Stimulated activated naive B cell treated with anti-CD40 and anti-IgM and Interleukin-4, amounts not matched to agents 10 μg/mL and 1 μg/mL and 100 μg/mL, for 72 hours (primary cell): Measurements from ENCODE around the gene GPR148.

Experiments
- ATAC-seq, 2 donors: fragments of 150-1000 bp; cut with Tn5 transposase; replicated peaks; 2 replicates each; pipeline ENCODE4 v1.10.0; 2021; ENCODE audit warnings: moderate library complexity in 1 of 2
- DNase-seq: peaks from one replicate; pipeline ENCODE4 v3.0.0; 2021
- H3K27ac Mint-ChIP-seq: one replicate; pipeline ENCODE4 v1.8.0; 2022; ENCODE audit warnings: mild to moderate bottlenecking, mixed read lengths
- H3K27me3 Mint-ChIP-seq, 2 donors: one replicate each; pipeline ENCODE4 v1.8.0; 2022; ENCODE audit warnings: mixed read lengths in 2 of 2
- H3K36me3 Mint-ChIP-seq, 2 donors: one replicate each; pipeline ENCODE4 v1.8.0; 2022; ENCODE audit warnings: mixed read lengths in 2 of 2, mild to moderate bottlenecking in 1 of 2
- H3K4me1 Mint-ChIP-seq, 2 donors: one replicate each; pipeline ENCODE4 v1.8.0; 2022; ENCODE audit warnings: mixed read lengths in 2 of 2, mild to moderate bottlenecking in 1 of 2
- H3K4me3 Mint-ChIP-seq, 2 donors: one replicate each; pipeline ENCODE4 v1.8.0; 2022; ENCODE audit warnings: mild to moderate bottlenecking in 2 of 2, mixed read lengths in 2 of 2, moderate library complexity in 1 of 2
- H3K9me3 Mint-ChIP-seq, 2 donors: one replicate each; pipeline ENCODE4 v1.8.0; 2022; ENCODE audit warnings: mixed read lengths in 2 of 2, mild to moderate bottlenecking in 1 of 2

The GPR148 gene

GRCh38 chr2:130769343-130769907 lies 40.6 kb downstream of the GPR148 start:
- peaks cover 6 to 7% of the 10 kb centered on the region in 2 donors for H3K9me3 Mint-ChIP-seq
- DNase-seq (no peak), ATAC-seq (no peak)
- peaks cover 18 to 19% of the 10 kb centered on the region in 2 donors for H3K27me3 Mint-ChIP-seq
- no peak overlapping the region for H3K4me3 Mint-ChIP-seq
- H3K36me3 Mint-ChIP-seq: no peaks in the 10 kb centered on the region
- no peak overlapping the region for H3K27ac Mint-ChIP-seq
- no peaks in the 10 kb centered on the region for H3K4me1 Mint-ChIP-seq

DNA sequence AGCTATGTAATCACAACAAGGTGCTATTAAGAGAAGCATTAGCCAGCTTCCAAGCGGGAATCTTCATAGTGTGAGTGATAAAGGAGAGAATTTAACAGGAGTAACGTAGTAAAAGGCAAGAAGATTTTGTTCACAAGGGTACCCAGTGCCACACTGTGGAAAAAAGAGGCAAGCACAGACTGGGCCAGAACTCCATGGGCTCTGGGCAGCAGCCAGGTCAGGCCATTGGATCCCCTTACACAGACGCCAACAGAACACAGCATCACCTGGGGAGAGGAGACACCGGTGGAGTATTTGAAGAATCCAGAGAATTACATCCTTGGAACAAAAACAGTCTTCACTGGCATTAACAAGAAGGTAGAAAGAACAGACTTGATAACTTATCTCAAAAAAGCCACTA lies 47.7 kb downstream of the GPR148 start:
- H3K4me1 Mint-ChIP-seq: no peaks in the 10 kb centered on the region
- no peak for DNase-seq
- H3K27me3 Mint-ChIP-seq: peaks cover 0 to 17% of the 10 kb centered on the region in 2 donors
- H3K4me3 Mint-ChIP-seq: no peak overlapping the region
- peaks cover 6 to 7% of the 10 kb centered on the region in 2 donors for H3K9me3 Mint-ChIP-seq
- ATAC-seq: no peak
- H3K27ac Mint-ChIP-seq: no peak overlapping the region
- H3K36me3 Mint-ChIP-seq: no peaks in the 10 kb centered on the region

DNA sequence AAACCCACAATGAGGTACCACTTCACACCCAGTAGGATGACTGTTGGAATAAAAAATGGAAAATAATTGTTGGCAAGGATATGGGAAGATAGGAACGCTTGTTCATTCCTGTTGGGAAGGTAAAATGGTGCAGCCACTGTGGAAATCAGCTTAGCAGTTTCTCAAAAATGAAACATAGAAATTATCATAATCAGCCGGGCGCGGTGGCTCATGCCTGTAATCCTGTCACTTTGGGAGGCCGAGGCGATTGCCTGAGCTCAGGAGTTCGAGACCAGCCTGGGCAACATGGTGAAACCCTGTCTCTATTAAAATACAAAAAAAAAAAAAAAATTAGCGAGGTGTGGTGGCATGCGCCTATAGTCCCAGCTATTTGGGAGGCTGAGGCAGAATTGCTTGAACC lies 49.9 kb downstream of the GPR148 start:
- Mint-ChIP-seq H3K36me3 (no peaks in the 10 kb centered on the region), H3K4me1 (no peaks in the 10 kb centered on the region), H3K9me3 (peaks cover 3 to 4% of the 10 kb centered on the region in 2 donors), H3K27me3 (peaks cover 0 to 17% of the 10 kb centered on the region in 2 donors), H3K4me3 (no peak overlapping the region), H3K27ac (no peak overlapping the region)
- DNase-seq (no peak), ATAC-seq (no peak)
